H1 (cell line): ENCODE results near the gene CAMK2D. TPM values are rescaled to one million over a fixed set of nuclear protein-coding genes. Genes with fewer than 3 reads are reported as not detected.

ENCODE experiments used
- CTCF ChIA-PET: fragments of 300-600 bp; sonication (Branson Sonifier 250); formaldehyde crosslinking; loops from one replicate; lab custom pipeline; 2021; ENCODE audit not compliant: partially characterized antibody; lab: Charles Lee
- POLR2A ChIA-PET: fragments of 300-600 bp; sonication (Branson Sonifier 250); formaldehyde crosslinking; loops from one replicate; lab custom pipeline; 2021; ENCODE audit warnings: inconsistent platforms; ENCODE audit not compliant: partially characterized antibody; lab: Charles Lee
- DNase-seq, 2 experiments: peaks; one replicate each; pipeline versions ENCODE4 v3.0.0 to v3.0.0-alpha.2; 2010 to 2022; ENCODE audit warnings: low spot score in 2 of 2, low read depth in 1 of 2, mixed read lengths in 1 of 2
- FAIRE-seq: peaks from 2 replicates; lab custom pipeline; 2011; peaks lifted over from hg19 to GRCh38; lab: Jason Lieb, UNC
- H2AFZ ChIP-seq: 2 replicates; pipeline ENCODE4 v1.8.1; 2012; ENCODE audit warnings: low read length, inconsistent platforms
- H2AK5ac ChIP-seq: 2 replicates; pipeline ENCODE4 v1.6.1; 2013; ENCODE audit warnings: low read depth, low read length
- H2BK120ac ChIP-seq: replicated peaks from 2 replicates; pipeline ENCODE3; 2013; ENCODE audit warnings: low read depth, low read length, inconsistent platforms
- H2BK12ac ChIP-seq: 2 replicates; pipeline ENCODE4 v1.6.1; 2013; ENCODE audit warnings: low read depth, low read length
- H2BK15ac ChIP-seq: 2 replicates; pipeline ENCODE4 v1.6.1; 2013; ENCODE audit warnings: low read length
- H2BK20ac ChIP-seq: 2 replicates; pipeline ENCODE4 v1.6.1; 2013; ENCODE audit warnings: low read length
- H2BK5ac ChIP-seq: 2 replicates; pipeline ENCODE4 v1.6.1; 2013; ENCODE audit warnings: low read depth, low read length
- H3K14ac ChIP-seq: 2 replicates; pipeline ENCODE4 v1.6.1; 2013; ENCODE audit warnings: inconsistent platforms; ENCODE audit not compliant: insufficient read length
- H3K18ac ChIP-seq: 2 replicates; pipeline ENCODE4 v1.6.1; 2013; ENCODE audit warnings: low read length; ENCODE audit errors: extremely low read depth
- H3K23ac ChIP-seq: 2 replicates; pipeline ENCODE4 v1.6.1; 2013; ENCODE audit warnings: inconsistent platforms; ENCODE audit not compliant: insufficient read length
- H3K23me2 ChIP-seq: 2 replicates; pipeline ENCODE4 v1.6.1; 2013; ENCODE audit warnings: low read depth, low read length
- H3K27ac ChIP-seq: 2 replicates; pipeline ENCODE4 v1.6.1; 2011; ENCODE audit warnings: low read depth, low read length, inconsistent platforms
- H3K27me3 ChIP-seq, 4 experiments: replicated peaks in 1 of 4; 1 replicate in 1 of 4; 2 replicates in 3 of 4; pipeline versions ENCODE4 v1.6.1 to v1.8.1; 2011 to 2013; ENCODE audit warnings: low read length in 3 of 4, mild to moderate bottlenecking in 3 of 4, inconsistent platforms in 2 of 4, mixed read lengths in 2 of 4, moderate library complexity in 1 of 4; ENCODE audit not compliant: control insufficient read depth in 3 of 4, insufficient read depth in 3 of 4; ENCODE audit errors: extremely low read depth in 1 of 4
- H3K36me3 ChIP-seq, 4 experiments: 2 replicates each; pipeline versions ENCODE4 v1.6.1 to v1.8.1; 2011 to 2013; ENCODE audit warnings: mild to moderate bottlenecking in 4 of 4, low read length in 3 of 4, moderate library complexity in 2 of 4, control low read depth in 1 of 4, inconsistent platforms in 1 of 4; ENCODE audit not compliant: insufficient read depth in 4 of 4, control insufficient read depth in 2 of 4
- H3K4ac ChIP-seq: replicated peaks from 2 replicates; pipeline ENCODE3; 2013; ENCODE audit warnings: low read length, low read depth, mixed read lengths, inconsistent platforms; ENCODE audit not compliant: insufficient read length
- H3K4me1 ChIP-seq, 4 experiments: replicated peaks in 1 of 4; 1 replicate in 1 of 4; 2 replicates in 3 of 4; pipeline versions ENCODE4 v1.6.1 to v1.8.1; 2011 to 2013; ENCODE audit warnings: low read length in 3 of 4, inconsistent platforms in 2 of 4, mixed read lengths in 1 of 4; ENCODE audit not compliant: insufficient read depth in 4 of 4, control insufficient read depth in 3 of 4
- H3K4me2 ChIP-seq, 2 experiments: 2 replicates each; pipeline versions ENCODE4 v1.6.1 to v1.8.1; 2011 to 2013; ENCODE audit warnings: low read depth in 2 of 2, low read length in 2 of 2, control low read depth in 1 of 2, inconsistent platforms in 1 of 2, mild to moderate bottlenecking in 1 of 2; ENCODE audit not compliant: insufficient read depth in 1 of 2
- H3K4me3 ChIP-seq, 4 experiments: fragments of 200-600, 300-600 bp in 1 of 4; sonication (generic), shearing (Covaris generic), sonication (Bioruptor Twin) in 1 of 4; 2 replicates each; pipeline versions ENCODE4 v1.5.1 to v1.8.1; 2011 to 2016; ENCODE audit warnings: low read length in 4 of 4, low read depth in 3 of 4, control low read depth in 2 of 4, inconsistent platforms in 2 of 4, mild to moderate bottlenecking in 2 of 4, mixed read lengths in 1 of 4, moderate library complexity in 1 of 4; ENCODE audit not compliant: insufficient read depth in 2 of 4; ENCODE audit errors: extremely low read depth in 1 of 4
- H3K56ac ChIP-seq: replicated peaks from 2 replicates; pipeline ENCODE3; 2013; ENCODE audit warnings: low read depth, mild to moderate bottlenecking, mixed read lengths, low read length, inconsistent platforms; ENCODE audit not compliant: insufficient read length
- H3K79me1 ChIP-seq: 2 replicates; pipeline ENCODE4 v1.6.1; 2013; ENCODE audit warnings: low read depth, low read length, control low read depth
- H3K79me2 ChIP-seq, 2 experiments: 2 replicates each; pipeline versions ENCODE4 v1.6.1 to v1.8.1; 2012 to 2013; ENCODE audit warnings: low read length in 2 of 2, mild to moderate bottlenecking in 2 of 2, inconsistent platforms in 1 of 2; ENCODE audit not compliant: insufficient read depth in 2 of 2, control insufficient read depth in 1 of 2
- H3K9ac ChIP-seq, 4 experiments: replicated peaks in 1 of 4; 1 replicate in 1 of 4; 2 replicates in 3 of 4; pipeline versions ENCODE4 v1.6.1 to v1.8.1; 2011 to 2013; ENCODE audit warnings: low read depth in 3 of 4, low read length in 3 of 4, control low read depth in 2 of 4, mild to moderate bottlenecking in 2 of 4, moderate library complexity in 2 of 4, inconsistent platforms in 1 of 4; ENCODE audit errors: extremely low read depth in 1 of 4
- H3K9me3 ChIP-seq, 2 experiments: 2 replicates each; pipeline versions ENCODE4 v1.6.1 to v1.8.1; 2012 to 2013; ENCODE audit warnings: mild to moderate bottlenecking in 2 of 2, moderate library complexity in 2 of 2, control low read depth in 1 of 2, inconsistent platforms in 1 of 2, low read depth in 1 of 2, low read length in 1 of 2, mixed read lengths in 1 of 2; ENCODE audit not compliant: insufficient read depth in 2 of 2
- H4K20me1 ChIP-seq, 2 experiments: replicated peaks in 1 of 2; 2 replicates each; pipeline versions ENCODE3 to v1.8.1; 2011 to 2013; ENCODE audit warnings: inconsistent platforms in 2 of 2, low read length in 2 of 2, mild to moderate bottlenecking in 1 of 2; ENCODE audit not compliant: insufficient read depth in 2 of 2, control insufficient read depth in 1 of 2
- H4K5ac ChIP-seq: 2 replicates; pipeline ENCODE4 v1.6.1; 2013; ENCODE audit warnings: low read length, low read depth, mixed read lengths, inconsistent platforms; ENCODE audit not compliant: insufficient read length
- H4K8ac ChIP-seq: 2 replicates; pipeline ENCODE4 v1.8.0; 2013; ENCODE audit warnings: mild to moderate bottlenecking, moderate library complexity, low read length, inconsistent platforms; ENCODE audit not compliant: insufficient read depth; ENCODE audit errors: extremely low read depth
- H4K91ac ChIP-seq: replicated peaks from 2 replicates; pipeline ENCODE3; 2013; ENCODE audit warnings: low read length, mixed read lengths, inconsistent platforms; ENCODE audit not compliant: insufficient read length
- polyA plus RNA-seq, 7 experiments: library from polyadenylated mRNA; depleted of rRNA in 3 of 7; stranded (reverse) in 5 of 7; unstranded in 2 of 7; fragments of >200 nt in 5 of 7; fragments of 200-250 nt in 2 of 7; gene quantifications; 1 replicate in 5 of 7; 2 replicates in 1 of 7; 4 replicates in 1 of 7; pipeline versions ENCODE4 v1.2.1 to v1.2.3, GENCODE V29; 2011 to 2013; ENCODE audit warnings: missing spikeins in 2 of 7, mixed read lengths in 2 of 7
- total RNA-seq: library from RNA; stranded (reverse); fragmentation: NEBNext Ultra II Directional; extraction: Animal tissue kit (Norgen Biotek cat#: 25700); gene quantifications from 2 replicates; pipeline ENCODE4 v1.2.1, GENCODE V29; 2021
- TF ChIP-seq, protein P1 (sequence below): fragments of 300-600 bp; sonication (generic); IDR thresholded peaks from 2 replicates; pipeline ENCODE4 v1.7.1; 2012; ENCODE audit warnings: low read length, moderate library complexity, mild to moderate bottlenecking, inconsistent platforms; ENCODE audit not compliant: insufficient replicate concordance

Gene CAMK2D
- total and polyA plus RNA-seq, 2 of the 8 experiments (the other 6 are each of a cell fraction or from before 2014, with no cell fraction given): 3.2 to 7.0 TPM

DNA sequence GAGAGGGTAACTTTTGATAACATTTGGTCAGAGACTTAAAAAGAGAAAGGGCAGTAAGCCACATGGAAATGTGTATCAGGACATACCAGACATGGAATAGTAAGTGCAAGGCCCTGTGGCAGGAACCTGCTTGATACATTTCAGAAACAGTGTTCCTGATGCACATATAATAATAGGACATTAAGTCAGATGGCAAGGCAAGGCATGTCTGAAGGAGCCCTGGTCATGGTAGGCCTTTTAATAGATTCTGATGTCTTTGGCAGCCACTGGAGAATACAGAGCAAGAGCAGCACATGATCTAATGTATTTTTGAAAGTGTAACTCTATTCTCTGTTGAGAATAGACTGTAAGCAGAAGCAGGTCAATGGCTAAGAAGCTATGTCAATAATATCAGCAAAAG, 279.7 kb downstream of the CAMK2D start:
- H2AFZ ChIP-seq: no peak overlapping the region
- no peak overlapping the region for H4K8ac ChIP-seq
- no peaks in the 10 kb centered on the region for H3K79me1 ChIP-seq
- H4K20me1 ChIP-seq: no peaks in the 10 kb centered on the region
- H2BK12ac ChIP-seq: no peak overlapping the region
- no peaks in the 10 kb centered on the region for H3K79me2 ChIP-seq
- H2AK5ac ChIP-seq: no peak overlapping the region
- no peak overlapping the region for H3K4ac ChIP-seq
- peaks cover 0 to 3% (median 0%) of the 10 kb centered on the region in 4 experiments; a peak in 1 of 8 replicates for H3K36me3 ChIP-seq
- H3K23ac ChIP-seq: no peak overlapping the region
- H3K4me3 ChIP-seq: no peak overlapping the region
- no peak overlapping the region for H3K18ac ChIP-seq
- H3K27me3 ChIP-seq: no peaks in the 10 kb centered on the region
- H2BK120ac ChIP-seq: no peak overlapping the region
- ChIA-PET POLR2A (no interaction called here), CTCF (no interaction called here)
- H3K27ac ChIP-seq: no peak overlapping the region
- no peak overlapping the region for H4K91ac ChIP-seq
- no peak for DNase-seq
- H2BK15ac ChIP-seq: no peak overlapping the region
- FAIRE-seq: no peak
- H3K9ac ChIP-seq: no peak overlapping the region
- no peaks in the 10 kb centered on the region for H3K4me1 ChIP-seq
- no peak overlapping the region for H2BK5ac ChIP-seq
- no peaks in the 10 kb centered on the region for H3K23me2 ChIP-seq
- peaks cover 4 to 5% of the 10 kb centered on the region in 2 experiments; a peak in 3 of 4 replicates for H3K9me3 ChIP-seq
- no peak overlapping the region for H3K4me2 ChIP-seq
- no peak overlapping the region for H4K5ac ChIP-seq
- H3K56ac ChIP-seq: no peak overlapping the region
- H3K14ac ChIP-seq: no peak overlapping the region
- H2BK20ac ChIP-seq: no peak overlapping the region
- TF ChIP-seq, protein P1, sequence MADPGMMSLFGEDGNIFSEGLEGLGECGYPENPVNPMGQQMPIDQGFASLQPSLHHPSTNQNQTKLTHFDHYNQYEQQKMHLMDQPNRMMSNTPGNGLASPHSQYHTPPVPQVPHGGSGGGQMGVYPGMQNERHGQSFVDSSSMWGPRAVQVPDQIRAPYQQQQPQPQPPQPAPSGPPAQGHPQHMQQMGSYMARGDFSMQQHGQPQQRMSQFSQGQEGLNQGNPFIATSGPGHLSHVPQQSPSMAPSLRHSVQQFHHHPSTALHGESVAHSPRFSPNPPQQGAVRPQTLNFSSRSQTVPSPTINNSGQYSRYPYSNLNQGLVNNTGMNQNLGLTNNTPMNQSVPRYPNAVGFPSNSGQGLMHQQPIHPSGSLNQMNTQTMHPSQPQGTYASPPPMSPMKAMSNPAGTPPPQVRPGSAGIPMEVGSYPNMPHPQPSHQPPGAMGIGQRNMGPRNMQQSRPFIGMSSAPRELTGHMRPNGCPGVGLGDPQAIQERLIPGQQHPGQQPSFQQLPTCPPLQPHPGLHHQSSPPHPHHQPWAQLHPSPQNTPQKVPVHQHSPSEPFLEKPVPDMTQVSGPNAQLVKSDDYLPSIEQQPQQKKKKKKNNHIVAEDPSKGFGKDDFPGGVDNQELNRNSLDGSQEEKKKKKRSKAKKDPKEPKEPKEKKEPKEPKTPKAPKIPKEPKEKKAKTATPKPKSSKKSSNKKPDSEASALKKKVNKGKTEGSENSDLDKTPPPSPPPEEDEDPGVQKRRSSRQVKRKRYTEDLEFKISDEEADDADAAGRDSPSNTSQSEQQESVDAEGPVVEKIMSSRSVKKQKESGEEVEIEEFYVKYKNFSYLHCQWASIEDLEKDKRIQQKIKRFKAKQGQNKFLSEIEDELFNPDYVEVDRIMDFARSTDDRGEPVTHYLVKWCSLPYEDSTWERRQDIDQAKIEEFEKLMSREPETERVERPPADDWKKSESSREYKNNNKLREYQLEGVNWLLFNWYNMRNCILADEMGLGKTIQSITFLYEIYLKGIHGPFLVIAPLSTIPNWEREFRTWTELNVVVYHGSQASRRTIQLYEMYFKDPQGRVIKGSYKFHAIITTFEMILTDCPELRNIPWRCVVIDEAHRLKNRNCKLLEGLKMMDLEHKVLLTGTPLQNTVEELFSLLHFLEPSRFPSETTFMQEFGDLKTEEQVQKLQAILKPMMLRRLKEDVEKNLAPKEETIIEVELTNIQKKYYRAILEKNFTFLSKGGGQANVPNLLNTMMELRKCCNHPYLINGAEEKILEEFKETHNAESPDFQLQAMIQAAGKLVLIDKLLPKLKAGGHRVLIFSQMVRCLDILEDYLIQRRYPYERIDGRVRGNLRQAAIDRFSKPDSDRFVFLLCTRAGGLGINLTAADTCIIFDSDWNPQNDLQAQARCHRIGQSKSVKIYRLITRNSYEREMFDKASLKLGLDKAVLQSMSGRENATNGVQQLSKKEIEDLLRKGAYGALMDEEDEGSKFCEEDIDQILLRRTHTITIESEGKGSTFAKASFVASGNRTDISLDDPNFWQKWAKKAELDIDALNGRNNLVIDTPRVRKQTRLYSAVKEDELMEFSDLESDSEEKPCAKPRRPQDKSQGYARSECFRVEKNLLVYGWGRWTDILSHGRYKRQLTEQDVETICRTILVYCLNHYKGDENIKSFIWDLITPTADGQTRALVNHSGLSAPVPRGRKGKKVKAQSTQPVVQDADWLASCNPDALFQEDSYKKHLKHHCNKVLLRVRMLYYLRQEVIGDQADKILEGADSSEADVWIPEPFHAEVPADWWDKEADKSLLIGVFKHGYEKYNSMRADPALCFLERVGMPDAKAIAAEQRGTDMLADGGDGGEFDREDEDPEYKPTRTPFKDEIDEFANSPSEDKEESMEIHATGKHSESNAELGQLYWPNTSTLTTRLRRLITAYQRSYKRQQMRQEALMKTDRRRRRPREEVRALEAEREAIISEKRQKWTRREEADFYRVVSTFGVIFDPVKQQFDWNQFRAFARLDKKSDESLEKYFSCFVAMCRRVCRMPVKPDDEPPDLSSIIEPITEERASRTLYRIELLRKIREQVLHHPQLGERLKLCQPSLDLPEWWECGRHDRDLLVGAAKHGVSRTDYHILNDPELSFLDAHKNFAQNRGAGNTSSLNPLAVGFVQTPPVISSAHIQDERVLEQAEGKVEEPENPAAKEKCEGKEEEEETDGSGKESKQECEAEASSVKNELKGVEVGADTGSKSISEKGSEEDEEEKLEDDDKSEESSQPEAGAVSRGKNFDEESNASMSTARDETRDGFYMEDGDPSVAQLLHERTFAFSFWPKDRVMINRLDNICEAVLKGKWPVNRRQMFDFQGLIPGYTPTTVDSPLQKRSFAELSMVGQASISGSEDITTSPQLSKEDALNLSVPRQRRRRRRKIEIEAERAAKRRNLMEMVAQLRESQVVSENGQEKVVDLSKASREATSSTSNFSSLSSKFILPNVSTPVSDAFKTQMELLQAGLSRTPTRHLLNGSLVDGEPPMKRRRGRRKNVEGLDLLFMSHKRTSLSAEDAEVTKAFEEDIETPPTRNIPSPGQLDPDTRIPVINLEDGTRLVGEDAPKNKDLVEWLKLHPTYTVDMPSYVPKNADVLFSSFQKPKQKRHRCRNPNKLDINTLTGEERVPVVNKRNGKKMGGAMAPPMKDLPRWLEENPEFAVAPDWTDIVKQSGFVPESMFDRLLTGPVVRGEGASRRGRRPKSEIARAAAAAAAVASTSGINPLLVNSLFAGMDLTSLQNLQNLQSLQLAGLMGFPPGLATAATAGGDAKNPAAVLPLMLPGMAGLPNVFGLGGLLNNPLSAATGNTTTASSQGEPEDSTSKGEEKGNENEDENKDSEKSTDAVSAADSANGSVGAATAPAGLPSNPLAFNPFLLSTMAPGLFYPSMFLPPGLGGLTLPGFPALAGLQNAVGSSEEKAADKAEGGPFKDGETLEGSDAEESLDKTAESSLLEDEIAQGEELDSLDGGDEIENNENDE: no peak
